ENCODE measurements around the gene RFX5. TPM values are rescaled to one million over a fixed set of nuclear protein-coding genes. Genes with fewer than 3 reads are reported as not detected.
A peak's percentile ranks its signal among the peaks of the same experiment; 100 is the strongest.

Gene RFX5
- total RNA-seq, 1 donor, result 24.2 TPM

DNA sequence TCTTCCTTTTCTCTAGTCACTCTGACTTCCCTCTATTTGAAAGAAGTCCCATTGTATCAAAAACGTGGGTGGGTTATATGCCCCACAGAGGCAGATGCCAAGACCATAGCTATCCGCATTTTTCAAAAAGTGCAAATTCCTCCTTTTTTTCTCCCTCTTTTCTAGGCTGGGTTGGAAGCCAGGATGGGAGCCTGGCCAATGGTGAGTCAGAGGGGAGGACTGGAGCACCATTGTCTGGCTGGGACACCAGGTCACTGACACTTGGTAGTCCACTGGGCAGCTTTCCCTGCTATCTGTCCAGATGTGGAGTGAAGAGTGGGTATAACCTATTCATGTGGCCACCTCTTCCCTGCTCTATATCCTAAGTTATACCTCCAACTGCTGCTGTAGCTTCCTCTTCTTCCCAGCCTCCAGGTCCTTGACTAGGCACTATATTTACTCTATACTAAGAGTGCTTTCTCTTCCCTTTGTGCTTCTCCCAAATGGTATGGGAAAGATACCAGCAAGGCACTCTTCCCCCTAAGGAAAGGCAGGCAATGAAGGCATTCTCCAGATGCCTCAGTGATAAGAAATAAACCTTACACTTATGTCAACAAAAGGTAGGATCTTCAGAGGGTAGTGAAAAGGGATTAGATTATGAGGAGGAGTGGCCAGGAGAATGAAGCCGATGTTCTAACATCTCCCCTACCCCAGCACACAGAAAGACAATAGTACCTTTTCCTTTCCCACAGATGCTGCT lies 32.7 kb downstream of the RFX5 start:
- Histone ChIP-seq H3K27me3 (ENCODE audit: insufficient read depth, low read length) (no peaks in the 10 kb centered on the region), H4K20me1 (ENCODE audit: insufficient read depth, low read length) (peaks cover 60% of the 10 kb centered on the region), H3K36me3 (ENCODE audit: insufficient read depth, low read length) (peaks cover 46% of the 10 kb centered on the region), H3K4me2 (ENCODE audit: insufficient read depth, low read length) (peak overlapping the region; percentile 38), H3K4me1 (ENCODE audit: insufficient read depth, low read length) (peaks cover 49% of the 10 kb centered on the region), H3K9me3 (ENCODE audit: low read depth, low read length) (no peaks in the 10 kb centered on the region), H2AFZ (ENCODE audit: low read length) (no peak overlapping the region), H3K27ac (ENCODE audit: low read depth, low read length) (peak overlapping the region; percentile 83), H3K79me2 (ENCODE audit: insufficient read depth, low read length) (peaks cover 49% of the 10 kb centered on the region), H3K4me3 (ENCODE audit: insufficient read depth, low read length) (no peak overlapping the region)
- peak; percentile 94 for DNase-seq (ENCODE audit: insufficient read length, low spot score, missing footprints)
- TF ChIP-seq CTCF (IDR thresholded peaks at IDR 0.05; ENCODE audit: extremely low read depth, low read depth, low read length), result no peak

DNA sequence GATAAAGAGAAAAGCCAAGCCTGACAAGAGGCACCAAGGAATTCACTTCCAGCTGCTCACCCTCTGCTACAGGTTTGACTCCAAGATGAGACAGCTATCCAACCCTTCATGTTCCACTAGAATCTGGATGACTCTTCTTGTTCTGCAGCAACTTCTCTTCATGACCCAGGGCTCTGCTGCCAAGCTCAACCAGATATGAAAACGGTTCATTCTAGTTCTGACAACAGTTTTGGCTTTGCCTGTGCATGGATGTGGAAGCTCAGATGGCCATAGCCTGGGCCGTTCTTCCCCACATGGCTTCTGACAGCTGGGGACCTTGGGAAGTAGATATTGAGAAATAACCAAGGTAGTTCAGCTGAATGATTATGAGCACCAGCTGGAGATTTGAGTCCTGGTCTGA lies 33.6 kb downstream of the RFX5 start:
- Histone ChIP-seq H3K4me2 (ENCODE audit: insufficient read depth, low read length) (peak overlapping the region; percentile 38), H2AFZ (ENCODE audit: low read length) (no peak overlapping the region), H3K9me3 (ENCODE audit: low read depth, low read length) (no peaks in the 10 kb centered on the region), H3K79me2 (ENCODE audit: insufficient read depth, low read length) (peaks cover 51% of the 10 kb centered on the region), H3K36me3 (ENCODE audit: insufficient read depth, low read length) (peaks cover 49% of the 10 kb centered on the region), H3K27ac (ENCODE audit: low read depth, low read length) (peak overlapping the region; percentile 83), H3K27me3 (ENCODE audit: insufficient read depth, low read length) (no peaks in the 10 kb centered on the region), H3K4me3 (ENCODE audit: insufficient read depth, low read length) (no peak overlapping the region), H3K4me1 (ENCODE audit: insufficient read depth, low read length) (peaks cover 49% of the 10 kb centered on the region), H4K20me1 (ENCODE audit: insufficient read depth, low read length) (peaks cover 66% of the 10 kb centered on the region)
- no peak for TF ChIP-seq CTCF (IDR thresholded peaks at IDR 0.05; ENCODE audit: extremely low read depth, low read depth, low read length)
- DNase-seq (ENCODE audit: insufficient read length, low spot score, missing footprints), result no peak

DNA sequence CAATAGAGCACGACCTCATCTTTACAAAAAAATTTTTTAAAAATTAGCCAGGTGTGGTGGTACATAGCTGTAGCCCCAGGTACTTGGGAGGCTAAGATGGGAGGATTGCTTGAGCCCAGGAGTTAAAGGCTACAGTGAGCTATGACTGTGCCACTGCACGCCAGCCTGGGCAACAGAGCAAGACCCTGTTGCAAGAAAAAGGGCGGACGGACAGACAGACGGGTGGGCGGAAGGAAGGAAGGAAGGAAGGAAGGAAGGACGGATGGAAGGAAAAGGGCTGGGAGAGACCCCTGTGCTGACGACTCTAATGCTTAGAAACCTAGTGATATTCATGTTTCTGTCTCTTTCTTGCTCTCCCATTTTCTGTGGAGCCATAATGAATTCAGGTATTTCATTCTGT lies 34.2 kb downstream of the RFX5 start:
- Histone ChIP-seq H3K4me2 (ENCODE audit: insufficient read depth, low read length) (peak overlapping the region; percentile 63), H3K27ac (ENCODE audit: low read depth, low read length) (peak overlapping the region; percentile 83), H4K20me1 (ENCODE audit: insufficient read depth, low read length) (peaks cover 70% of the 10 kb centered on the region), H2AFZ (ENCODE audit: low read length) (no peak overlapping the region), H3K36me3 (ENCODE audit: insufficient read depth, low read length) (peaks cover 54% of the 10 kb centered on the region), H3K4me1 (ENCODE audit: insufficient read depth, low read length) (peaks cover 49% of the 10 kb centered on the region), H3K4me3 (ENCODE audit: insufficient read depth, low read length) (no peak overlapping the region), H3K9me3 (ENCODE audit: low read depth, low read length) (no peaks in the 10 kb centered on the region), H3K27me3 (ENCODE audit: insufficient read depth, low read length) (no peaks in the 10 kb centered on the region), H3K79me2 (ENCODE audit: insufficient read depth, low read length) (peaks cover 55% of the 10 kb centered on the region)
- DNase-seq (ENCODE audit: insufficient read length, low spot score, missing footprints), result no peak
- no peak for TF ChIP-seq CTCF (IDR thresholded peaks at IDR 0.05; ENCODE audit: extremely low read depth, low read depth, low read length)

- DNase-seq (ENCODE audit: insufficient read length, low spot score, missing footprints), result peak; percentile 78
- H3K27me3 ChIP-seq (ENCODE audit: insufficient read depth, low read length), result no peaks in the 10 kb centered on the region
- no peaks in the 10 kb centered on the region for H3K9me3 ChIP-seq (ENCODE audit: low read depth, low read length)
- TF ChIP-seq CTCF (IDR thresholded peaks at IDR 0.05; ENCODE audit: extremely low read depth, low read depth, low read length), result no peak
- H3K79me2 ChIP-seq (ENCODE audit: insufficient read depth, low read length), result peaks cover 52% of the 10 kb centered on the region
- no peak overlapping the region for H2AFZ ChIP-seq (ENCODE audit: low read length)
- H3K4me1 ChIP-seq (ENCODE audit: insufficient read depth, low read length), result peaks cover 49% of the 10 kb centered on the region
- H3K4me3 ChIP-seq (ENCODE audit: insufficient read depth, low read length), result peak overlapping the region; percentile 4
- H3K27ac ChIP-seq (ENCODE audit: low read depth, low read length), result peak overlapping the region; percentile 83
- peaks cover 70% of the 10 kb centered on the region for H4K20me1 ChIP-seq (ENCODE audit: insufficient read depth, low read length)
- peak overlapping the region; percentile 63 for H3K4me2 ChIP-seq (ENCODE audit: insufficient read depth, low read length)
- peaks cover 54% of the 10 kb centered on the region for H3K36me3 ChIP-seq (ENCODE audit: insufficient read depth, low read length)
These were observed 34.6 kb downstream of the RFX5 start for GRCh38 chr1:151312411-151312810.
